Measurements from ENCODE around the gene INPP5B. TPM values are rescaled to one million over a fixed set of nuclear protein-coding genes. Genes with fewer than 3 reads are reported as not detected.

The INPP5B gene
- total and polyA plus RNA-seq, 10 of the 15 experiments (the other 5 are each of a cell fraction or from before 2014, with no cell fraction given): 10.9 to 54.4 (median 26.9) TPM

- peak; percentile 18 for FAIRE-seq
- ATAC-seq: no peak
- Histone ChIP-seq H3K9ac (ENCODE audit: control insufficient read depth, insufficient read depth, low read length) (no peak overlapping the region), H3K79me2 (ENCODE audit: control insufficient read depth, insufficient read depth, low read length) (no peaks in the 10 kb centered on the region), H3K4me1 (ENCODE audit: control insufficient read depth, insufficient read depth, low read length) (peaks cover 7% of the 10 kb centered on the region; the same call in 1 of the 2 replicates), H2AFZ (ENCODE audit: control insufficient read depth, low read depth, low read length) (no peak overlapping the region), H3K27me3 (replicated peaks in 1 of 2; ENCODE audit: control insufficient read depth in 2 of 2, insufficient read depth in 2 of 2, low read length in 1 of 2) (no peaks in the 10 kb centered on the region), H3K4me2 (ENCODE audit: control insufficient read depth, insufficient read depth) (no peak overlapping the region), H4K20me1 (ENCODE audit: control insufficient read depth, insufficient read depth) (no peaks in the 10 kb centered on the region), H3K4me3 (no peak overlapping the region), H3K9me3 (replicated peaks; ENCODE audit: control insufficient read depth, insufficient read depth, low read length) (no peaks in the 10 kb centered on the region), H3K27ac (ENCODE audit: control insufficient read depth, insufficient read depth) (no peak overlapping the region), H3K36me3 (ENCODE audit: control insufficient read depth in 2 of 2, insufficient read depth in 2 of 2, low read length in 1 of 2) (peaks cover 9 to 20% of the 10 kb centered on the region in 2 experiments)
- ChIA-PET SMC1A (ENCODE audit: uncharacterized antibody, unreplicated experiment) (interaction anchor here (0.9 to 1.3 kb wide), 2 partner anchors 15 to 126 kb away, joined by 3 to 4 read pairs; partner anchors contain the start of gene YRDC), RAD21 (ENCODE audit: unreplicated experiment) (interaction anchor here (1.0 kb wide), 1 partner anchor 15 kb away, joined by 3 read pairs; the partner anchor contains the start of genes C1orf122 and YRDC), POLR2A (no interaction called here), CTCF (interaction anchor here (0.5 to 0.7 kb wide), 2 partner anchors 75 to 1492 kb away, joined by 3 read pairs; no protein-coding TSS in a partner anchor)
- intact Hi-C loops (cut with micrococcal nuclease; ENCODE audit: unreplicated experiment) (no loop called here), in situ Hi-C loops (cut with MboI) (no loop called here)
- 80% methylated on average over 9 of the region's 9 CpGs for WGBS (ENCODE audit: insufficient coverage, insufficient replicate concordance, low lambda C conversion rate, missing lambda C conversion rate)
- no TSS peak for BruUV-seq (replicated peaks)
- DNase-seq (ENCODE audit: low read depth, low spot score): no peak
- TF ChIP-seq RUNX3 (IDR thresholded peaks at IDR 0.05; ENCODE audit: low read length) (0 out of 2 replicates have a peak, but pooled peaks have one; percentile 26), CEBPB (IDR thresholded peaks at IDR 0.05; ENCODE audit: borderline replicate concordance in 1 of 2, low read depth in 2 of 2, low read length in 2 of 2) (no peak)
Observed at GRCh38 chr1:37822906-37823815, 123.7 kb downstream of the INPP5B start.

GRCh38 chr1:37821481-37821880, 125.4 kb downstream of the INPP5B start:
- H3K79me2 ChIP-seq (ENCODE audit: control insufficient read depth, insufficient read depth, low read length): no peaks in the 10 kb centered on the region
- no TSS peak for BruUV-seq (replicated peaks)
- CTCF ChIA-PET: interaction anchor here (0.9 to 1.6 kb wide), 4 partner anchors 13 to 39 kb away, joined by 3 to 5 read pairs (median 4); no protein-coding TSS in a partner anchor
- no peak for TF ChIP-seq NRF1 (conservative IDR thresholded peaks at IDR 0.05; ENCODE audit: low read depth, low read length)
- TF ChIP-seq MAX (IDR thresholded peaks at IDR 0.05; ENCODE audit: low read depth, low read length): no peak
- no peak for TF ChIP-seq RAD21 (IDR thresholded peaks at IDR 0.05; ENCODE audit: insufficient read depth, low read depth, low read length)
- TF ChIP-seq SPI1 (IDR thresholded peaks at IDR 0.05; ENCODE audit: borderline replicate concordance, insufficient read depth, low read depth, low read length): no peak
- TF ChIP-seq IKZF2 (IDR thresholded peaks at IDR 0.05): no peak
- TF ChIP-seq E4F1 (IDR thresholded peaks at IDR 0.05; ENCODE audit: borderline replicate concordance, partially characterized antibody): no peak
- no peak for TF ChIP-seq ATF7 (IDR thresholded peaks at IDR 0.05; ENCODE audit: low read depth)
- no peak for TF ChIP-seq IRF5 (IDR thresholded peaks at IDR 0.05; ENCODE audit: borderline replicate concordance)

More at GRCh38 chr1:37821481-37821880, 125.4 kb downstream of the INPP5B start:
- SMC1A ChIA-PET (ENCODE audit: uncharacterized antibody, unreplicated experiment): interaction anchor here (1.1 kb wide), 1 partner anchor 27 kb away, joined by 4 read pairs; no protein-coding TSS in a partner anchor
- in situ Hi-C loops (cut with MboI) (no loop called here), intact Hi-C loops (cut with micrococcal nuclease; ENCODE audit: unreplicated experiment) (no loop called here)
- POLR2A ChIA-PET: interaction anchor here (0.9 kb wide), 1 partner anchor 17 kb away, joined by 3 read pairs; no protein-coding TSS in a partner anchor
- H3K4me2 ChIP-seq (ENCODE audit: control insufficient read depth, insufficient read depth): no peak overlapping the region
- H3K36me3 ChIP-seq (ENCODE audit: control insufficient read depth in 2 of 2, insufficient read depth in 2 of 2, low read length in 1 of 2): peaks cover 14 to 23% of the 10 kb centered on the region in 2 experiments
- peaks cover 7% of the 10 kb centered on the region; the same call in 1 of the 2 replicates for H3K4me1 ChIP-seq (ENCODE audit: control insufficient read depth, insufficient read depth, low read length)
- DNase-seq (ENCODE audit: low read depth, low spot score) (no peak), FAIRE-seq (no peak), ATAC-seq (no peak)
- H3K9me3 ChIP-seq (replicated peaks; ENCODE audit: control insufficient read depth, insufficient read depth, low read length): no peaks in the 10 kb centered on the region
- H2AFZ ChIP-seq (ENCODE audit: control insufficient read depth, low read depth, low read length): no peak overlapping the region
- H3K4me3 ChIP-seq: no peak overlapping the region
- H3K9ac ChIP-seq (ENCODE audit: control insufficient read depth, insufficient read depth, low read length): no peak overlapping the region
- 47% methylated on average over 2 of the region's 2 CpGs for WGBS (ENCODE audit: insufficient coverage, insufficient replicate concordance, low lambda C conversion rate, missing lambda C conversion rate)
- no peaks in the 10 kb centered on the region for H4K20me1 ChIP-seq (ENCODE audit: control insufficient read depth, insufficient read depth)
- no peak overlapping the region for H3K27ac ChIP-seq (ENCODE audit: control insufficient read depth, insufficient read depth)
- RAD21 ChIA-PET (ENCODE audit: unreplicated experiment): no interaction called here
- no peaks in the 10 kb centered on the region for H3K27me3 ChIP-seq (replicated peaks in 1 of 2; ENCODE audit: control insufficient read depth in 2 of 2, insufficient read depth in 2 of 2, low read length in 1 of 2)
